Measurements from ENCODE around the gene BLOC1S4.
"Not testable (repeated sequence)": the region's sequence is repeated elsewhere in the genome, so short reads cannot be mapped to it uniquely, and the experiment has no call there.

The BLOC1S4 gene

DNA sequence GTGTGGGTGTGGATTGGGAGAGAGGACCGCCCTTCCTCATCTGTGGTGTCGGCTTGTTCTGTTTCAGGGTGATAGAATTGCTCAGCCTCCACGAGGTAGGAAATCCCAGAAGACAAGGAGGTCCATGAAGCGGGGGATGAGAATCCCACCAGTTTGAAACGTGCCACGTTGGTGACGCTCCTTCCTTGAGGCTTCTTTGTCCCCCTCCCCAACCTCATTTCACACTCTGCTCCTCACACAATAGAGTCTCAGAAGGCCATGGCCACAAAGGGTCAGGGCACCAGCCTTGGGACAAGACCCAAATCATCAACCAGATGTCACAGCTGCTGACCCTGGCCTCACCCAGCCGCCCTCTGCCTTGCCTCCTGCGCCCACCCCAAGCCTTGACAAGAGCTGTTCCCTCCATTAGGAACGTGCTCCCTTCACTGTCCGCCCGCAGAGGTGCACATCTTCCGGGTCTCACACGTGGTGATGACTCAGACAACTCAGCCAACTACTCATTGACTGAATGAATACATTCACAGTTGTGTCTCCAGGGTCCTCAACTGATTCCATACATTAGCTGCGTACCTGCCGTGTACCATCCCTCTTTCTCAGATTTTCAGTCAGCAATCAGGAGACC lies 18.3 kb downstream of the BLOC1S4 start:
- no peak for DNase-seq (ENCODE audit: extremely low read depth in 1 of 2, low read depth in 1 of 2)

DNA sequence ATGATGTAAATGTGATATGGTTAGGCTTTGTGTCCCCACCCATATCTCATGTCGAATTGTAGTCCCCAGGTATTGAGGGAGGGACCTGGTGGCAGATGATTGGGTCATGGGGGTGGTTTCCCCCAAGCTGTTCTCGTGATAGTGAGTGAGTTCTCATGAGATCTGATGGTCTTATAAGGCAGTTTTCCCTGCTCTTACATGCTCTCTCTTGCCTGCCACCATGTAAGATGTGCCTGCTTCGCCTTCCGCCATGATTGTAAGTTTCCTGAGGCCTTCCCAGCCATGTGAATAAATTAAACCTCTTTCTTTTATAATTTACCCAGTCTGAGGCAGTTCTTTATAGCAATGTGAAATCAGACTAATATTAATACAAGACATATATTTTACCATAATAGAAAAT lies 23.9 kb downstream of the BLOC1S4 start:
- no peak for DNase-seq (ENCODE audit: extremely low read depth in 1 of 2, low read depth in 1 of 2)

DNA sequence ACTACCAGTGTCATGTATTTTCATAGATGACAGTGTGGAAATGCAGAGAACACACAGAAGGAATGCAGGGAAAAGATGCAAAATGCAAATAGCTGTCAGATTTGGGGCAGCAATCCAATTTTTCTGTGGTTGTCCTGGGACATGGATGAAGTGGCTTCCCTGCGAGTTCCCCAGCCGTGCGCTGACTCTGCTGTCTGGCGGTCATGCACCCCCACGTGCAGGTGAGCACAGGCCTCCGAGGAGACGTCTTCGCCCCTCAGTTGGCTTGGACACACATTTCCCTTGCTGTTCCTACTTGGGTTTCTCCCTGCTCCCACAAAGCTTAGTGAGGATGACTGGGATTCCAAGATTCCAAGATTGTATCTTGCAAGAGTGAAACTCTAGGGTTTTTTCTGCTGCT lies 24.4 kb downstream of the BLOC1S4 start:
- no peak for DNase-seq (ENCODE audit: extremely low read depth in 1 of 2, low read depth in 1 of 2)

GRCh38 chr4:6742507-6742906 lies 26.5 kb downstream of the BLOC1S4 start:
- no peak for DNase-seq (ENCODE audit: extremely low read depth in 1 of 2, low read depth in 1 of 2)

DNA sequence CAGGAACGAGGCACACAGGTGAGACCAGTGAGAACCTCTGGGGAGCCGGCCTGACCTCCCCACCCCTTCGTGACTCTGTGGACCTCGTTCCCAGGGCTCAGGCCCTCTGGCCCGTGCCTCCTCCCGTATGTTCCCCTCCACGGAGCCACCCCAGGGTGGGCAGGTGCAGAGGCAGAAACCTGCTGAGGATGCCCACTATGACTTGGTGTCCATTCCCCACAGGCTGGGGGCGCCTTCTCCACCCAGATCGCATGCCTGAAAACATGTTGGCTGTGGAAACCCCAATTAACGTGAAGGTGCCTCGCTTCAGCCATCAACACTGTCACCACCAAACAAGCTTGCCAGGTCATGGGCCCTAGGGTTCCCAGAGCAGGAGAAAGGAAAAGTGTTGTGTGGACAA lies 27.0 kb downstream of the BLOC1S4 start:
- no peak for DNase-seq (ENCODE audit: extremely low read depth in 1 of 2, low read depth in 1 of 2)

GRCh38 chr4:6746721-6747293 lies 30.8 kb downstream of the BLOC1S4 start:
- DNase-seq (ENCODE audit: extremely low read depth in 1 of 2, low read depth in 1 of 2), result no peak

DNA sequence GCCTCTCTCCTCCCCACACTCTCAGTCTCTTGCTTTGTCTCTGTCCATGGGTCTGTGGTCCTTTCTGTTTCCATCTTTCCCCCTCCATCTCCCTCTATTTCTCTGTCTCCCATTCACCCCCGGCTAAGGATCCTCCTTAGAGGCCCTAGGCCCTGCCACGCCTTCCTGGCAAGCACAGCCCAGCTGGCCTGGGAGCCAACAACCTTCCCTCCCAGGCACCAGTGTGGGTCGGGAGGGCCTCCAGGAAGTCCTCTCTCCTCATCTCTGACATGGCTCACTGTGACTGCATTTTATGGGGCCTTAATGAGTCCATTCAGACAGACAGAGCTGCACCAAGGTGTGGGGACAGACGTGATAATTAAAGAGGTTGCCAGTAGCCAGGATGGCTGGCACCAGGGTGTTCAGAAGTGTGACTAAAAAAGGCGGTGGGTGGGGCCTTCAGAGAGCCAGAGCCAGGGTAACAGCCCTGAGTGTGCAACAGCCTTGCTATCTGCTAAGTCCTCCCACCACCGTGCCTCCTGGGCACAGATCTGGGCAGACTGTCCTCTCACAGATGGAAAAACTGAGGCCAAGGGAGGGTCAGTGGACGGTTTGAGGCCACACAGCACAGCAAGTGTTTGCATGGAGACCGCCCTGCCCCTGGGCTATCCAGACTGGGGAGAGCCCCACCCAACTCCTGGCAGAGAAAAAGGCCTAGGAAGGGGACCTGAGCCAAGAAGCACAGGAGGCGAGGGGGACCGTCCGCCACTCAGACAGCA lies 31.5 kb downstream of the BLOC1S4 start:
- DNase-seq (ENCODE audit: extremely low read depth in 1 of 2, low read depth in 1 of 2), result no peak

GRCh38 chr4:6748286-6748685 lies 32.3 kb downstream of the BLOC1S4 start:
- no peak for DNase-seq (ENCODE audit: extremely low read depth in 1 of 2, low read depth in 1 of 2)

DNA sequence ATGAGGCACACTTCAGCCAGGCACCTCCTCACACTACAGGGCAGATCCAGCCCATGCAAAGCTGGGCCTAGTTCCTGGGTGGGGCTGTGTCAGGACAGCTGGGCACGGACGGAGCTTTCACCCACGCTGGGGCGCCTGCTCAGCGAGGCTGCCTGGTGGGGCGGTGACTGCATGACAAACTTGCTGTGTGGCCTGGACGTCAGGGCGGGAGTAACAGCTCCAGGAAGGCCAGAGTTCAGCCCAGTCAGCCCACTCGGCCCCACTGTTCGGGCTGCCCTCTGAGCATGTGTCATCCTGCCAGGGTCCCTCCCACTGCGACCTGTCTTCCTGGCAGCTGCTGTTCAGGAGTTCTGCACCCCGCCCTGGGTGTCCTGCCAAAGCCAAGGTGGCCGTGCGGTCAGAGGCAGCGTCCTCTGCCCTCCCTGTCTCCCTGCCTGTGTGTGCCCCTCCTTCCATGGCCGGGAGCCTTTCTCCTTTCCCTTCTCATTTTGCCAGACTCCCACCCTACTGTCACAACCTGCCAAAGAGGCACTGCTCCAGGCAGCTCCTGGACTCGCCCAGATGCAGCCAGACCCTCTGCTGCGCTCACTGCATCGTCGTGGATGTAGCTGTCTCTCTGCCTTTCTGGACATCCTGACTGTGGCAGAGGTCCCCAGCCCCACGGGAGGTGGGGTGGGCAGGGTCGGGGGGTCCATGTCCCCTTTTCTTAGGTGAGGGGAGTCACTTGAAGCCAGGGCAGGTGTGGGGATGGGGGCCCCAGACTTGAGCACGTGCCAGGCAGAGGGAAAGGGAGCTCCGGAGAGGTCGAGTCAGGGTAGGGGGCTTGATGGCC lies 33.6 kb downstream of the BLOC1S4 start:
- no peak for DNase-seq (ENCODE audit: extremely low read depth in 1 of 2, low read depth in 1 of 2)

DNA sequence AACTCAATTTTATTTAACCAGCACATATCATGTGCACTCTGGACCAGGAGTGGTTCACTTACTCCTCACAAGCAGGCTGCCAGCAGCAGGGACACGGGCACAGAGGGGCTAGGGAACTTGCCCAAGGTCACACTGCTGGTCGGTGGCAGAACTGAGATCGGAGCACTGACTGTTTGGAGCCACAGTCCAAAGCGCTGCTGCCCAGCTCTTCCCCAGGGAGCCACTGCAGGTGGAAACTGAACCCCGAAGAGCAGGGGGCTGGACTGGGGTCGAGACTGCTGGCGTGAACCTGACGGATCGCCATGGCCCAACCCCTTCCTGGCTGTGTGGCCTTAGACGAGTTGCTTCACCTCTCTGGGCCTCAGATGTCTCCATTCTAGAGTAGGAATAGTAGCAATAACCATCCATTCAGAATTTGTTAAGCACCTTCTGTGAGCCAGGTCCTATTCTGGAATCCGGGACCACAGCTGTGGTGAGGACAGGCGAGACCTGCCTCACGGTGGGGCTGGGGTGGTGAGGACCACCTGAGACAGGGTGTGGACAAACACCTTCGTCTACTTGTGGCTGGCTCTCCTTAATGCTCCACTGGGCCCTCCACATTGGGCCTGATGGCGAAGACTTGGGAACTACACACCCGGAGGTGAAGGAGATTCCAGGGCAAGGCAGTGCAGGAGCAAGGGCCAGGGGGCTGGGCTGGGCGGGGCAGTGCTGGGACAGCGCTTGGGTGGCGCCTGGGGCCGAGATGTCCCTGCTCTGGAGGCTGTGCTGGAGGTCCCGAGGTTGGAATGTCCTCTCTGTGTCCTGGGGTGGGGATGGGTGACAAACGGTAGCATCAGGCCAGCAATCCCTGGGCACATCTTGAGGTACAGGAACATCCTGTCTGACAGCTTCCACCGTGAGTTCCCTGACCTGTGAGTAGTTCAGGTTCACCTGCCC lies 34.6 kb downstream of the BLOC1S4 start:
- DNase-seq (ENCODE audit: extremely low read depth in 1 of 2, low read depth in 1 of 2), result no peak

DNA sequence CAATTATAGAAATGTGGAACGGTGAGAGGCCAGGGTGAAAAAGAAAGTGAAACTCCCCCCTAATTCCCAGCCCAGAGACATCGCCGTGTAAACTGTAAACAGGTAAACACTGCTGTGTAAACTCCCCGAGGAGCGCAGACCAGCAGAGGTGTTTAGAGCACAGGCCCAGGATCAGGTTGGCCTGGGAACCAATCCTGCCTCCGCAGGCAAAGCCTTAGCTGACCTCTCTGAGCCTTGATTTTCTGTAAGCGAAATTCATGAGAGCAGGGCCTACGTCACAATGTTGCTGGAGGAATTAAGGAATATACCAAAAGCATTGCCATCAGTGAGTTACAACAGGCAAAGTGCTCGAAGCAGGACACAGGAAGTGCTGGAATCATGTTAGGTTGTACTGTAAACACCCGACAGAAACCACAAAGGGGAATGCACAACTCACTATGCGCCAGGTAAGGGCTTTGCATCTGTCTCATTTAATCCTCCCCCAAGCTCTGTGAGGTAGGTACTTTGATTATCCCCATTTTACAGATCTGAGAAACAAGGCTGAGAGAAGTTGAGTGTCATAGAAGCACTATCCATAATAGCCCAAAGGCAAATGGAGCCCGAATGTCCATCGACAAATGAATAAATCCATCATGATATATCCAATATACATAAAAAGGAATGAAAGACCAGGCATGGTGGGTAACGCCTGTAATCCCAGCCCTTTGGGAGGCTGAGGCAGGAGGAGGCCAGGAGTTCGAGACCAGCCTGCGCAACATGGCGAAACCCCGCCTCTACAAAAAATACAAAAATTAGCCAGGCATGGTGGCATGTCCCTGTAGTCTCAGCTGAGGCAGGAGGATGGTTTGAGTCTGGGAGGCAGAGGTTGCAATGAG lies 35.9 kb downstream of the BLOC1S4 start:
- DNase-seq (ENCODE audit: extremely low read depth in 1 of 2, low read depth in 1 of 2), result no peak

GRCh38 chr4:6752486-6752829 lies 36.5 kb downstream of the BLOC1S4 start:
- no peak for DNase-seq (ENCODE audit: extremely low read depth in 1 of 2, low read depth in 1 of 2)

DNA sequence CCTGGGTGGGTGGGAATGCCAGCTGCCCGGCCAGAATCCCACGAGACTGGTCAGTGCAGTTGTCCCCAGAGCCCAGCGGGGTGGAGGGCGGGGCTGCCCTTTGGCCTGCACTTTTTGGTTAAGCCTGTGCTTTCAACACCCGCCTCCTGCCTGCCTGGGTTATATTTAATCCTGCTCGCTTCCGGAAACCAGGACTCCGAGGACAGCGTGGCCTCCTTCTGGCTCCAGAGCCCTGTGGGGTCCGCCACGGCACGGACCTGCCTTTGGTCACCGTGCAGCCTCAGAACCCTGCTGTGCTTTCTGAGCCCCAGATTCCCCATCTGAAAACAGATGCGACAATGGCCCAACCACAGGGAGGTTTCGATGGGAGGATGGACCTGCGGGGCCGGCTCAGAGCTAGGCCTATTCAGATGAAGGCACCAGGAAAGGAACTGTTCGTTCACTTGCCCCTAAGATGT lies 37.2 kb downstream of the BLOC1S4 start:
- DNase-seq (ENCODE audit: extremely low read depth in 1 of 2, low read depth in 1 of 2), result no peak

- no peak for DNase-seq (ENCODE audit: extremely low read depth in 1 of 2, low read depth in 1 of 2)
Measured at GRCh38 chr4:6753891-6754290, 37.9 kb downstream of the BLOC1S4 start.

- DNase-seq (ENCODE audit: extremely low read depth in 1 of 2, low read depth in 1 of 2), result no peak
Measured at GRCh38 chr4:6754481-6755087, 38.6 kb downstream of the BLOC1S4 start.

DNA sequence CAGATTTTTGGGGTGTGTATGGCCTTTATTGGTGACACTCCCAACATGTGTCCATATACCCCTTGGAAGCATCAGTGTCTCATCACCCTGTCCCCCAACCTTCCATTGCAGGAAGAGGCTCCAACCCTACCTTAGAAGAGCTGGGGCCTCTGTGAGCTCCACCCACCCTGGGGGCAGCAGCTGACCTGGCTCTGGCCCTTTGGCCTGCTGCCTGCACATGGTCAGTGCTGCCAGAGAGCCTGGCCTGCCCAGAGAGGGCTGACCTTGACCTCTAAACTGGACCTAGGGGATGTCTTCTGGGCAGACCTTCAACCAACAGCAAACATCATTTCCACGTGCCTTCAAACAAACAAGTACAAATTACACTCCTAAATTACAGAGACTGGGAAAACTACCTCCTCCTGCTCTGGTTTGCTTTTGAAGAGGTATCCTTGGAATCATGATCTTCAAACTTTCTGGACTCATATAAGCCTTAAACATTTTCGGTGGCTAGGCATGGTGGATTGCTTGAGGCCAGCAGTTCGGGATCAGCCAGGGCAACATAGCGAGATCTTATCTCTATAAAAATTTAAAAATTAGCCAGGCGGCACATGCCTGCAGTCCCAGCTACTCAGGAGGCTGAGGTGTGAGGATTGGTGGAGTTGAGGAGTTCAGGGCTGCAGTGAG lies 39.2 kb downstream of the BLOC1S4 start:
- no peak for DNase-seq (ENCODE audit: extremely low read depth in 1 of 2, low read depth in 1 of 2)

DNA sequence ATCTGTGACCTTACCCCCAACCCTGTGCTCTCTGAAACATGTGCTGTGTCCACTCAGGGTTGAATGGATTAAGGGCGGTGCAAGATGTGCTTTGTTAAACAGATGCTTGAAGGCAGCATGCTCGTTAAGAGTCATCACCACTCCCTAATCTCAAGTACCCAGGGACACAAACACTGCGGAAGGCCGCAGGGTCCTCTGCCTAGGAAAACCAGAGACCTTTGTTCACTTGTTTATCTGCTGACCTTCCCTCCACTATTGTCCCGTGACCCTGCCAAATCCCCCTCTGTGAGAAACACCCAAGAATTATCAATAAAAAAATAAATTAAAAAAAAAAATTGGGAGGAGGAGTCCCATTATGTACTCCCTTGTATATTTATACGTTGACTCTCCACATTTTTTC lies 40.4 kb downstream of the BLOC1S4 start:
- not testable (repeated sequence) for DNase-seq (ENCODE audit: extremely low read depth in 1 of 2, low read depth in 1 of 2)

DNA sequence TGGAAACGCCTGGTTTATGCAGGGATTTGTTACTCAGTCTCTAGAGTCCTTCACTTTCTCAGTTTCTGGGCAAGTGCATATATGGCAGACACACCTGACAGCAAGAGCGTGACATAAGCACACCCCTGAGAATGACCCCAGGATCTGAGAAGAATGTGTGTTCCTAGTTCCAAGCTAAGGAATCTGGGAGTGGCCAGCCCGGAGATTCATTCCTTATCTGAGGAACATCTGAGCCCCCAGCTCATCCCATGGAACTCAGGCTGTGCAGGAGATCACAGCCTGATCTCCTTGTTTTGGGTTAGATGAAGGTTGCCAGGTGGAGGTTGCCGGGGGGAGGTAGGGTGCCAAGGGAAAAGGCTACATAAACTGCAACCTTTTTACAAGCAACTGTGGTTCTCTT lies 42.8 kb downstream of the BLOC1S4 start:
- DNase-seq (ENCODE audit: extremely low read depth in 1 of 2, low read depth in 1 of 2), result no peak

DNA sequence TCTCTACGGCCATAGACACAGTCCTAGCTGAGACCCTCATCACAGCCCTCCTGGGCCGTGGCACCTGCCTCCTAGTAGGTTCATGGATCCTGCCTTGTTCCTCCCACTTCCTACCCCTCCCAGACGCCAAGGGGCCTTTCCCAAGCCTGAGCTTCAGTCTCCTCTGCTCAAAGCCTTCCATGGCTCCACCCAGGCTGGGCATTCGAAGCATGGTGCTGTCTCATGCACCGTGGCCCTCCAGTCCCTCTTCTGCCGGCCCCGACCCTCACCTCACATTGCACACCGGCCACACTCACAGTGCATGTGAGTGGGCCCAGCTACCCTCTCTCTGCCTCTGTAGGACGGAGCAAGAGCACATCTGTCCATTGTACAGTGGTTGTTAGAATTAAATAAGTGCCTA lies 44.9 kb downstream of the BLOC1S4 start:
- no peak for DNase-seq (ENCODE audit: extremely low read depth in 1 of 2, low read depth in 1 of 2)
